ENCODE data around the gene IL3.

Gene IL3

DNA sequence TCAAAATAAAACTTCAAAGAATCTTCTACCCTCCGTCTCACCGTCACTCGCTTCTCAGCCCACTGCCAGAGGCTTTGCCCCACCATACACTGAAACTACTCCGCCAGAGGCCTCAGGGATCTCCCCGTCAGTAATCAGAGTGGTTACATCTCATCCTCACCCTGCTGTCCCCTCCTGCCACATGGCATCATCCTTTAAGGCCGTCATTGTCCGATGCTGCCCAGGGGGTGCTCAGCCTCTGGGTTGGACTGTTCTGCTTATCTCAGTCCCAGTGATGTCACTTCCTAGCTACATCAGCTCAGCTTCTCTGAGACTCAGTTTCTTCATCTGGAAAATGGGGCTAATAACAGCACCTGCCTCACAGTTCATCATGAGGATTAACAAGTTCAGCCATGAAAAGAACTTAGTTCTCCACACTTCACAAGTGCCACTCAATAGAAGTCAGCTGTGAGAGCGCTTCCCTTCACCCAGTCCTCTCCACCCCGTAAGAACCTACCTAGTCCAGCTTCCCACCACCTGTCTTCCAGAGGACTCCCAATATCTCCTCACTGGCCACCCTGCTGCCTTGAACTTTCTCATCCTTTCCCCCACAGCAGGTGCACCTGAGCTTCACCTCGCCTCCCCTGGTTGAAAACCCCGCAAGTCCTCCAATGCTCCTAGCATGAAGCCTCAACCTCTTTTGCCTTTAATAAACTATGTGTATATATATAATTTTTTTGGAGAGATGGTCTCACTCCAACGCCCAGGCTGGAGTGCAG, 2.8 kb upstream of the IL3 start:
- DNase-seq = peak in 1 of 2 experiments; percentile 2

DNA sequence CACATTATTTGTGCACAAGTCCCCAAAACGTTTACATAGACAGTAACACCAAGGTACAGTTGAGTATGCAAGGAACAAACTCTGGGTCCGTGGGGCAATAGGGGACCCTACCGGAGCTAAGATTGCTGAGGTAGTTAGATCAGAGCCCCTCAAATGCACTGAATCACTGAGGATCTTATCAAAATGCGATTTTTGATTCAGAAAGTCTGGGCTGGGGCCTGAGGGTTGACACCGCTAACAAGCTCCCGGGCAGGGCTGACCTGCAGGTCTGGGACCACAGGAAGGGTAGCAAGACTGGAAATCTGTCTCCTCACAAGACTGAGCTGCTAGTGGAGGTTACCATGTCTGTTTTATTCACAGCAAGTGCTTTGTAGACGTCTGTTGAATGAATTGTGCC, 1.8 kb upstream of the IL3 start:
- DNase-seq = peak in 1 of 2 experiments; percentile 1

DNA sequence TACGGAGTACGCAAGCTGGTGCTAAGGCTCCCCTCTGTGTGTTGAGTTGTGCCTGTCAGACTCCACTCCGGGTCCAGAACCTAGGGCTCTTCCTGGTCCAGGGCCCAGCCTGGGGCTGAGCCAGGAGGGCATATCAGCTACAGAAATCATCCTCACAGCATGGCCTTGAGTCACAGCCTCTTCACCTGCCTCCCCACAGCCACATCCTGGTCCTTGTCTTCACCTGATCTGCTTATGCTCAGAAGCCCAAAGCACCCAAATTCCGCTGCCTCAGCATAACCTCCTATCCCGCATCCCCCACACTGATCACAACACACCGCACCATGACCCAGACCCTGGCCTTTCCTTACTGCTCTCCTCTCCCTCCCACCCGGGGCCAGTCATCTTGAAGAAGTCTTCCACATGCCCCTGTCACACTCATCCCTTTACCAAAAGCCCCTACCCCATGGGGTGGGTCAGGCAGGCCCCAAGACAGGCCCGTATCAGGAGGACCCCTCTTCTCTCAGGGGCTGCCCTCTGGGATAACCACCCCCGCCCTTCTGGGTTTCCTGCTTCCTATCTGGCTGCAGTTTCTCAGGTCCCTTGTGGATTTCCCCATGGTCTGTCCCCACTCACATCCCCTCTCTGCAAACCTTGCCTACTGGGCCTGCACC, 1.3 kb upstream of the IL3 start:
- peak in 1 of 2 experiments; percentile 21 for DNase-seq

DNA sequence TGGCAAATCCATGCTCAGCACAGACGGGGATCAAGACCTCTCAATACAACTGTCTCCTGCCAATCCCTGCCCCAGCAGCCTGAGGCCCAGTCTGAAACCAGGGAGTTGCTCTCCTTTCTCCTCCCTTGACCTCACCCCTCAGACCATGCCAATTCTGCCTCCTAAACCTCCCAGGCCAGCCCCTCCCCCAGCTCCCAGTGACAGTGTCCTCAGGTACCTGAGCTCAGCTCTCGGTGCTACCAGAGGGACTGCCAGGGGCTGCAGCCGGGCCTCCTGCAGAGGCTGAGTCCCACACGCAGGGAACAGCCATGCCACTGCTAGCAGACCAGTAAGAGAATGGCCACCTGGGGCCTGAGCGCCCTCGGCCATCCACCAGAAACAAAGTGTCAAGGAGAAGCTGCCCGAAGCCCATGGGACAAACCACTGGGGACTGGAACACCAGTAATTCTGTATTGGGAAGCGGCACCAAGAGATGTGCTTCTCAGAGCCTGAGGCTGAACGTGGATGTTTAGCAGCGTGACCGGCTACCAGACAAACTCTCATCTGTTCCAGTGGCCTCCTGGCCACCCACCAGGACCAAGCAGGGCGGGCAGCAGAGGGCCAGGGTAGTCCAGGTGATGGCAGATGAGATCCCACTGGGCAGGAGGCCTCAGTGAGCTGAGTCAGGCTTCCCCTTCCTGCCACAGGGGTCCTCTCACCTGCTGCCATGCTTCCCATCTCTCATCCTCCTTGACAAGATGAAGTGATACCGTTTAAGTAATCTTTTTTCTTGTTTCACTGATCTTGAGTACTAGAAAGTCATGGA, 557 bp upstream of the IL3 start:
- DNase-seq = peak in 1 of 2 experiments; percentile 2

DNA sequence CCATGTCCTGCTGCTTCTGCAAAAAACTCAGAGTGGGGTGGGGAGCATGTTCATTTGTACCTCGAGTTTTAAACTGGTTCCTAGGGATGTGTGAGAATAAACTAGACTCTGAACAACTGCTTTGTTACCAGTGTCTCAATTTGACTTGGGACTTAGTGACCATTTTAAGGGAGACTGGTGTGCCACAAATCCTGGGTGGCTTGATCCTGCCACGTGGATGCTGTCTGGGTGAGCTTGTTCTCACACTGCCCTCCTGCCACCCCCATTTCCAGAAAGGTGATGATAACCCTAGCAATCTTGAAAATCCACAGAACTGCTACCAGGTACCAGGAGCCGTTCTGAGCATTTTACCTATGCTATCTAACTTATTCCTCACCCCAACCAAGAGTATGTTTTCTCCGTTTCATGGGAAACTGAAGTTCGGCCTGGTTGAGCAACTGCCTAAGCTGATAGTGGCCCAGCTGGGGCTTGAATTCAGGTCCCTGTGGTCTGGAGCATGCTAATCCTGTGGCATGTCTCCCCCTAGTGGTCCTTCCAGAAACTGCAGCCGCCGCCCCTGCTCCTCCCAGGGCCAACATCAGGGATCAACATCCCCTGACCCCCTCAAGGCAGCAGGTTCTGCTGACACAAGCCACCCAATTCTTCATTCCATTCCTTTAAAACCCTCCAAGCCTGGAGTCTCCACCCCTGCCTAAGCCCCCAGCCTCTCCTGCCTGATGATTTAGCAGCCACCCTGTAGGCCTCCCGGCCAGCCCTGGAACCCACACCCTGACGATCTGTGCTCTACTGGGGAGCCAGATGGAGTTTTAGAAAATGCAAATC, 2.8 kb downstream of the IL3 start:
- peak; percentile 93 to 94 for DNase-seq

DNA sequence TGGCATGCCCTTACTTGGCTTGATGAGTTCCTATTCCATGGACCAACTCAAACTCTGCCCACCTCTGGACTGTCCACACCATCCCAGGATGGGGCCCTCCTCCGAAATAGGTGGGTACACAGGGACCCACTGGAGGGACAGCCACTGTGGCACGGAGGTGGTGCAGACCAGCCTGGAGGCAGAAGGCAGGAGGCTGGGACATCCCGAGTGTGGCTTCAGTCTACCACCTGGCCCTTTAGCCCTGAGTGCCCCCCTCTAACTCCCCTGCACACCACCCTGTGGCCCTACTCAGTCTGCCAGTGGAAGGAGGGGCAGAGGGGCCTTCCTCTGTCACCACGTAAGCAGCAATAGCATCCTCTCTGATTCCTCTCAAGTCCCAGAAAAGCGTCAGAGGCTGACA, 3.7 kb downstream of the IL3 start:
- DNase-seq = no peak

DNA sequence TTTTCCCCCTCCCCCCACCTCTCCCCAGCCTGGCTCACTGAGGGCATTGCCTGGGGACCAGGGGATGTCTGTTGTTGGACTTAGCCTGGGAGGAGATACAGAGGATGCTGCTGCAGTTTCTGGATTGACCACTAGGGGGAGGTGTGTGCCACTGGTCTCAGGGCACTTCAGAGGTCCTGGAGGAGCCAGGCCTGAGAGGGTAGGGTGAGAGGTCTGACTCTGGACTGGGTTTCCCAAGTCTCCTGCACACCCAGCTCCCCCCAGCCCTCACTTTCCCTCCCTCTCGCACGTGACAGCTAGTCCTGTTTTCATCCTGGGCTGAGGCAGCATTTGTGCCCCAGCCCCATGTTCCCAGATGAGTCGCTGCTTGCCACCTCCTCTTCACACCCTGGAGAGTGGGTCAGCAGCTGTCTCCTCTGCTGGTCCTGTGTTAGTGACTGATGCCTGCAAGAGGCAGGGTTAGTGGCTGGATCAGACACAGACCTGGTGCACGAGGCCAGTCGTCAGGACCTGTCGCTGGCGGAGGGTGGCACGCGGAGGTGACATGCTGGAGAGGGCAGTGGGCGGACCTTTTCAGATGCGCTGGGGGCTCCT, 4.4 kb downstream of the IL3 start:
- peak; percentile 92 to 94 for DNase-seq

DNA sequence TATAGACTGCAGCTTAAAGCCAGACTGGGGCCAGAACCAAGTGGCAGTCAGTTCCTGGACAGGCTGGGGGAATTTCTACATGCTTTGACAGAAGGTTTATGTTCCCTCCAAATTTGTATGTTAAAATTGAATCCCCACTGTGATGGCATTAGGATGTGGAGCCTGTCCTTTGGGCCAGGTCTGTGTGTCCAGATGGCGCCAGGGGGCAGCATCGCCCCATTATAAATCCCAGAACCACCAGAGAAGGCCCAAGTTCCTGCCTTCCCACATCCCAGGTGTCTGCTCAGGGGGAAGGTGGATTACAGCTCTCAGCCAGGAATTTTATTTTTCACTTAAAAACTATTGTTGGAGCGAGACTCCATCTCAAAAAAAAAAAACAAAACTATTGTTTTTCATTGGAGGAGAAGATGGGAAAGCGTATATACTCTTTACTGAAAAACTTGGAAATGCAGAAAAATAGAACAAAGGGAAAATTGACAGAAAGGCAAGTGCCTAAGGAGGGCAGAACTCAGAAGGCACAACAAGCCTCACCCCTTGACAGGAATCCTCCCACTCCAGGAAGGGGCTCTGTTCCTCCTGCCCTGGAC, 5.0 kb downstream of the IL3 start:
- peak; percentile 73 to 78 for DNase-seq

DNA sequence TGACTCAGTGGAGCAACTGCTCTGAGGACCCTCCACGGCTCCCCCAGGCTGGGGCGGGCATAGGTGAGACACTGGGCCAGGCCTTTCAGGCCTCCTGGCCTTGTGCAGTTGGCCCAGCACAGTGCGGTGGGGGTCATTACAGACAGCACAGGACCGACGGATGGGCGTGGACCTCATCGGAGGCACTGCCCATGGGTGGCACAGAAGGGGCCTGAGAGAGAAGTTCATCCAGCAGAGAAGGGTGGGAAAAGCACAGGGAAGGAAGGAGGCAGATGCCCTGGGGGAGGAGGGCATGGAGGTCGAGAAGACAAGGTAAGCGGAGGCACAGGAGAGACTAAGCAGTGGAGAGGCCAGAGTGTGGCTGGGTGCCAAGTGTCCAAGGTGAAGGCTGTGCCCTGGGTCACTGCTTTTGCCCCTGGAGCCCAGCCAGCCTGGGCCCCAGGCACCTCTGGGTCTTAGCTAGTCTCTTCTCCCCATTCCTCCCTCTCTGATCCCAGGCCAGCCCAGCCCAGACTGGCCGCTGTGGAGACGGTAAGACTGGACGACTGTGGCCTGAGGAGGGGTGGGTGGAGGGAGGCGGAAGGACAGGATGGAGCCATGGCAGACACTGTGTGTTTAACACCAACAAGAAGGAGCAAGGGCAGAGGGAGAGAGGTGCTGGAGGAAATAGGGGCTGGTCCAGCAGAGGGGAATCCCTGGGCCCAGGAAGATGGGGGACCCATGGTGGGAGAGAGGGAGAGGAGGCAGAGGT, 5.7 kb downstream of the IL3 start:
- no peak for DNase-seq

DNA sequence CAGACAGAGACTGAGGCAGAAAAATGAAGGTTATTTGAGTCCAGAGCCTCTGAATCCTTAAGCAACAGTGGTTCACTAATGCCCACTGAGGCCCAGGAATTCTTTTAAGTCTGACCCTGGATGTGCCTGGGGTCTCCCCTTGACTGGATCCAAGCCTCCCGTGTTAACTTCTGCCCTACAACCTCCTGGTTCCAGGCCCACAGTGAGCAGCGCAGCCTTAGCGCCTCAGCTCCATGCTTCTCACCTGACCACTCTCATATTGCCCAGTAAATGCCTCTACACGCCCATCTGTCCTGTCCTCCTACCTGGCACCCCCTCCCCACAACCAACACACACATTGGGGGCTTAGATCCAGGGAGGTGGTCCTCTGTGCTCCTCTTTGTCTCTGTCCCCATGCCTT, 6.4 kb downstream of the IL3 start:
- DNase-seq = no peak

DNA sequence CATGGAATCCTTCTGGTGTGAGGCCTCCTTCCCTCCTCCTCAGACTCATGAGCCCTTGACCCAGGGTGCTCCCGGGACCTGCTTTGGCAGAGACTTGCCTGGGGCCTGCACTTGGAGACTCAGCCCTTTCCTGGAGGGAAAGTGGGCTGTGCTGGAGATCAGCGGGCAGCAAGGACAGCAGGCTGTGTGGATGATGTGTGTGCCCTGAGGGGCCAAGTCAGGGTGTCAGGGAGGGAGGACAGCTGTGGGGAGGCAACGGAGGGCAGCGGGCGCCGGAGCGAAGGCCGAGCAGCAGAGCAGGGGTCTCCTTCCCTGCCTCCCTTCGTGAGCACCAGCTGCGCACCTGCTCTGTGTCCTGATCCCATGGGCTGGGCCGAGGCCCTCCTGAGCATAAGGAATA, 7.0 kb downstream of the IL3 start:
- DNase-seq = no peak

DNA sequence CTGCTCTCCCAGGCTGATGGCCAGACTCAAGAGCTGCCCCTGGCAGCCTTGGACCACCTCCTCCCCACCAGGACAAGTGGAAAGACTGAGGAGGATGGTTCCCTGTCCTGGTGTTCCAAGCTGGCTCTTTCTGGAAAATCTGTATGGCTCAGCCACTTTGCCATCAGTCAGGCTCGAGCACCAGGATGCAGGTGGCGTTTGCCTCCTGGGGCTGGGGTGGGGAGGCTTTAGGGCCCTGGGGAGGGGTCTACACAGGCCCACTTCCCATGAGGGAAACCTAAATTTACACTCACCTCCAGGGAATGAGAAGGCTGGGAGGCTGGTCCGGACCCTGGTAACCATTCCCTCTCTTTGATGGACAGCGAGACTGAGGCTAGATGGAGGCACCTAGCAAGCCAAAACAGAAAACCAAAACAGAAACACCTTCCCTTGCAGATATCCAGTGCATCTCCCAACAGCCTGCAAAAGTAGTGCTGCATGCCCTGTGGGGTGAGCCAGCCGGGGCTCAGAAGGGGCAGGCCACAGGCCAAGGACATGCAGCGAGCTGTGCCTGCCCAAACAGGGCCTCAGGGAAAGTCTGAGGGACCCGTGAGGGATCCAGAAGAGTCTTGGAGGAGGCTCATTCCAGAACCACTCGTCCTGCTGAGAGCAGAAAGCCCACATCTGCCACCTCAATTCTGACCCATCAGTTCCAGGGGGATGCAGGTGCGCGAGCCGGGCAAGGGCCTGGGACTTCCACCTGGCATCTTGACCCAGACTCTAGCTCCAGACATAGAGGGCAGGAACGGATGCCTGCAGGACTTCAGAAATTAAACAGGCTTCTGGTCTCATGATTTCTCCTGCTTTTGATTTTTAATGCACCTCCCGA, 7.7 kb downstream of the IL3 start:
- DNase-seq = no peak

DNA sequence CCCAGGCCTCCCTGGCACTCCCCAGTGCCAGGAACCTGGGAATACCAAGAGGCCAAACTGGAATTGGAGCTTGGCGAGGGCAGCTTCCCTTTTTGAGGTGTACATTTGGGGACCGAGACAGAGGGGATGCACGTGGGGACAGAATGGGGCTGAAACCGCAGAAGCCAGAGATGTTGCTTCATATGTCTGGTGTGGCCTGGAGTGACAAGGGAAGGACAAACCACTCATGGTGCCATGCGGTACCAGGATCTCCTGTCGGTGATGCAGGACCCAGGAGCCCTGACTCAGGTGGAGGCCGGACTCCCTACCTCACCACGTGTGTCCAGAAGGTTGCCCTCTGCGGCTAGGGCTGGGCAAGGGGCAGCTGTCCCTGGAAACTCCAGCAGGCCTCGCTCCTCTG, 9.1 kb downstream of the IL3 start:
- DNase-seq = no peak

DNA sequence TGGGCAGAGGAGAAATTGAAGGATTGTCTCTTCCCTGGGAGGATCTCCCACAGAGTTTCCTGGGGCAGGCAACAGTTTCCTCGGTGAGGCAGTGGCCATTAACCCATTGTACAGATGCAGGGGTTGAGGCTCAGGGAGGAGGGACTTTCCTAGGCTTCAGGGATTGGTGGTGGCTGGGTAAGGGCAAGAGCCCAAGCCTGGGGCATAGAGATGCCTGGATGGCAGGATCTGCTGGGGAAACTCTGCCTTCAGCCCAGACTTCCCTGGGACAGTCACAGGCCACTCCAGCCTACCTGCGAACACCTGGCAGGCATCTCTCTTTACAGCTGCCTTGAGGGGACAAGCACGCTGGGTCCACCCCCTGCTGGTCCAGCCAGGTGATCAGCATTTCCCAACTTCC, 9.5 kb downstream of the IL3 start:
- DNase-seq = no peak

DNA sequence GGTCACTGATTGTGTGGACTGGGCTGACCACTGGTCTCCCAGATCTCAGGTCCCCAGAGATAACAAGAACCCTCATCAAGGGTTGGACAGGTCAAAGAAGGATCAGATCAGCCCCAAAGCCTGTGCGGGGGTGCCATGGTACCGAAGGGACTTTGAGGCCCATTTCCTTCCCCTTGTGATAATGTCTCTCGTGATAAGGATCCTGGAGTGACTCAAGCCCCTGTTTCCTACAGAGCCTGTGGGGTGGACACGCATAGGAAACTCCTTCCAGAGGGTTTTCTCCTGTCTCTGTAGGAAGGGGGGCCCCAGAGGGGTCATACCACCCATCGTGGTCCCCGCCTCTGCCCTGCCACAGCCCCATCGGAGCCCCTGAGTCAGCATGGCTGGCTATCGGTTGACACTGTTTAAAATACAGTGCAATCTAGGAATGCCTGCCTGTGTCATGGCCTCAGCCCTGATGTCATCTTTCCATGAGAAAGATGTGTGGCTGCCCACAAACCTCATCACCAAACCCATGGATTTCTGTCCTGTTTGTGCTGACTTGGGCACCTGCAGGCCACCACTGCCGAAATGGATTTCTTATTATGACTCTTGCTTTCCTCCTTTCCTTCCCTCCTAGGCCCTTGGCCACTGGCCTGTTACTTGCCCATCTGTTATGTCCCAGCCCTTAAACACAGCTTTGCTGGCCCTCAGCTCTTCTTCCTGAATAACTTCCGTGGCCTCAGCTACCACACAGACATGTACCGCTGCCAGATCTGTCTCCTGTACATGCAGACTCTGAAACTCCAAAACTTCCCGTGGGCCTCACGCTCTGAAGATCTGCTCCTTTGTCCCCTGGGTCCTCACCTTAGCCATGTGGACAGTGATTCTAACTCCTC, 10.2 kb downstream of the IL3 start:
- peak; percentile 74 to 80 for DNase-seq

DNA sequence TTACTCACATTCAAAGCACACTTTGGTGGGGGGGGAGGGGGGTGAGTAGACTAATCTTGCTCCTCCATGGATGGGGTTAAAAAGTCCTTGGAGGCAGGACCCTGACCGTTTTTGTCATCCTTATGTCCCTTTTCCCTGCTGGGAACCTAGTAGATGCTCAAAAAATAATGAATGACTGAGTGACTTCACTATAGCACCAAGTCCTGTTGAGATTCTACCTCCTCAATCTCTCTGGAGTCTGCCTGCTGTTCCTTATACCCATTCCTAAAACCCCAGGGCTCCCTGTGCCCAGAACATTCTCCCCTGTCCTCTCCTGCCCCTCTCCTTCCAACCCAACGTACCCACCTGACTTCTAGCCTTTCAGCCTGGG, 10.9 kb downstream of the IL3 start:
- DNase-seq = no peak

DNA sequence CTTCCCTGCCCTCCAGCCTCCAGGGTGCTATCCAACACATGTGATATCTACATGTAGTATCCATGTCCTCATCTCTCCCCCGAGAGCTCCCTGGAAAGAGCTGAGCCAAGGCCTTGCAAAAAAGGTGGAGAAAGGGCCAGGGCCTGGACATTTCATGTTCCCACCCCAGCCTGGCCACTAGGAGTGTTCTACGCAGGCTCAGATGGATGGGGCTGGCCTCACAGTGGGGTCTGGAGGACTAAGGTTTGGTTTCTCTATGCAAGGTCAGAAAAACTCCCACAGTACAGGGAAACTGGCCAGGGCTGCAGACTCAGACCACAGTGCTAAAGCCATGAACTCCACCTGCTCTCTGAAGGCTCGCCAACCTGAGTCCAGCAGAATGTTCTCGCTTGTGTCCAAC, 11.6 kb downstream of the IL3 start:
- DNase-seq = no peak

DNA sequence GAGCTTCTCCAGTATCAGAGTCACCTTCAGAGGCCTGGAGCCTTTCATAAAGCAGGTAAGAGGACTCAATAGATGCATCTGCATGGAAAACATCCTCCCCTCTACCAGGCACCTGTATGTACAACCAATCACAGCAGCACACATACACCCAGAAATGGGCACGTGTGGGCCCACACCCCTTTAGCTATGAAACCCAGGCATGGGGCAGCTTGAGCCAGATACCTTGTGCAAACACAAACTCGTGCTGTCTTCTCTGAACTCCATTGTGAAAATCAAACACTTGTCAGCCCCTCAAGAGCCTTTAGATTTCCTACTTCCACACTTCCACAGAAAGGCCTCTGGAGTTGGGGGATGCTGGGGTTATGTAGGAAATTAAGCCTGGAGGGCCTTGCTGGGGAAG, 12.1 kb downstream of the IL3 start:
- DNase-seq = no peak

Measured in activated CD4-positive, alpha-beta T cell treated with anti-CD3 and anti-CD28 coated beads, Interleukin-2, amount 50 U/mL, for 48 hours (primary cell).